Activated CD4-positive, alpha-beta T cell treated with anti-CD3 and anti-CD28 coated beads, Interleukin-2, amount 10 ng/mL, durations not matched to agents 7 days and 5 days (primary cell): ENCODE measurements around the gene CALHM3. TPM values are rescaled to one million over a fixed set of nuclear protein-coding genes. Genes with fewer than 3 reads are reported as not detected.
"Not testable (repeated sequence)": the region's sequence is repeated elsewhere in the genome, so short reads cannot be mapped to it uniquely, and the experiment has no call there.

ENCODE experiments used
- CTCF ChIA-PET: fragments of 350-600 bp; sonication (Branson Sonifier 250); formaldehyde crosslinking; loops from one replicate; lab custom pipeline; 2021; ENCODE audit warnings: antibody characterized with exemption; lab: Charles Lee
- POLR2A ChIA-PET: fragments of 350-600 bp; sonication (Branson Sonifier 250); formaldehyde crosslinking; loops from one replicate; lab custom pipeline; 2021; ENCODE audit warnings: antibody characterized with exemption; lab: Charles Lee
- DNase-seq: peaks from one replicate; pipeline ENCODE4 v3.0.0-alpha.2; 2020
- H3K27ac Mint-ChIP-seq: one replicate; pipeline ENCODE4 v1.8.0; 2021; ENCODE audit warnings: mild to moderate bottlenecking, moderate library complexity, mixed read lengths
- H3K27me3 Mint-ChIP-seq: one replicate; pipeline ENCODE4 v1.8.0; 2021; ENCODE audit warnings: mixed read lengths
- H3K36me3 Mint-ChIP-seq: one replicate; pipeline ENCODE4 v1.8.0; 2021; ENCODE audit warnings: low read depth, mixed read lengths
- H3K4me1 Mint-ChIP-seq: one replicate; pipeline ENCODE4 v1.8.0; 2021; ENCODE audit warnings: mixed read lengths
- H3K4me3 Mint-ChIP-seq: one replicate; pipeline ENCODE4 v1.8.0; 2021; ENCODE audit warnings: mild to moderate bottlenecking, moderate library complexity, mixed read lengths
- H3K9me3 Mint-ChIP-seq: one replicate; pipeline ENCODE4 v1.8.0; 2021; ENCODE audit warnings: mixed read lengths
- total RNA-seq, 2 experiments: library from RNA; stranded (reverse); gene quantifications; one replicate each; pipeline ENCODE4 v1.2.3, GENCODE V29; 2021

The CALHM3 gene
- total RNA-seq, 2 experiments from 2014 or later = 0.17 TPM; not detected in 1

GRCh38 chr10:103510791-103511752, 32.0 kb upstream of the CALHM3 start:
- DNase-seq = no peak
- CTCF ChIA-PET = interaction anchor here (0.5 kb wide), 1 partner anchor 378 kb away, joined by 3 read pairs; no protein-coding TSS in a partner anchor

GRCh38 chr10:103510046-103510685, 31.1 kb upstream of the CALHM3 start:
- Mint-ChIP-seq H3K9me3 (no peaks in the 10 kb centered on the region), H3K27me3 (peaks cover 23% of the 10 kb centered on the region), H3K4me3 (no peak overlapping the region), H3K27ac (no peak overlapping the region), H3K36me3 (no peaks in the 10 kb centered on the region), H3K4me1 (peaks cover under 1% of the 10 kb centered on the region)
- ChIA-PET POLR2A (no interaction called here), CTCF (interaction anchor here (1.1 to 1.2 kb wide), 3 partner anchors 14 to 54 kb away, joined by 3 to 5 read pairs (median 3); no protein-coding TSS in a partner anchor)
- DNase-seq = no peak

More at GRCh38 chr10:103510791-103511752, 32.0 kb upstream of the CALHM3 start:
- Mint-ChIP-seq H3K27me3 (peaks cover 18% of the 10 kb centered on the region), H3K4me1 (peaks cover 5% of the 10 kb centered on the region), H3K27ac (no peak overlapping the region), H3K36me3 (no peaks in the 10 kb centered on the region), H3K9me3 (no peaks in the 10 kb centered on the region), H3K4me3 (no peak overlapping the region)
- POLR2A ChIA-PET = no interaction called here

- no peaks in the 10 kb centered on the region for H3K9me3 Mint-ChIP-seq
- peaks cover 34% of the 10 kb centered on the region for H3K27me3 Mint-ChIP-seq
- H3K4me3 Mint-ChIP-seq = no peak overlapping the region
- DNase-seq = no peak
- no peak overlapping the region for H3K27ac Mint-ChIP-seq
- H3K4me1 Mint-ChIP-seq = peaks cover 13% of the 10 kb centered on the region
- H3K36me3 Mint-ChIP-seq = no peaks in the 10 kb centered on the region
- CTCF ChIA-PET = interaction anchor here (1.2 to 2.1 kb wide), 3 partner anchors 8 to 262 kb away, joined by 3 to 7 read pairs (median 3); partner anchors contain the start of gene RPEL1
- POLR2A ChIA-PET = no interaction called here
Measured at GRCh38 chr10:103507235-103508191, 28.5 kb upstream of the CALHM3 start.

GRCh38 chr10:103506061-103506460, 27.0 kb upstream of the CALHM3 start:
- H3K9me3 Mint-ChIP-seq = no peaks in the 10 kb centered on the region
- peaks cover 40% of the 10 kb centered on the region for H3K27me3 Mint-ChIP-seq
- POLR2A ChIA-PET = no interaction called here
- H3K27ac Mint-ChIP-seq = no peak overlapping the region
- CTCF ChIA-PET = interaction anchor here (1.7 to 2.1 kb wide), 2 partner anchors 10 to 20 kb away, joined by 6 to 7 read pairs; no protein-coding TSS in a partner anchor
- no peaks in the 10 kb centered on the region for H3K36me3 Mint-ChIP-seq
- peaks cover 14% of the 10 kb centered on the region for H3K4me1 Mint-ChIP-seq
- DNase-seq = no peak
- H3K4me3 Mint-ChIP-seq = no peak overlapping the region

GRCh38 chr10:103504181-103504783, 25.2 kb upstream of the CALHM3 start:
- no peak overlapping the region for H3K27ac Mint-ChIP-seq
- ChIA-PET CTCF (interaction anchor here (0.6 to 2.9 kb wide), 9 partner anchors 10 to 976 kb away, joined by 3 to 12 read pairs (median 4); partner anchors contain the start of gene NEURL1), POLR2A (no interaction called here)
- no peaks in the 10 kb centered on the region for H3K9me3 Mint-ChIP-seq
- no peak overlapping the region for H3K4me3 Mint-ChIP-seq
- H3K4me1 Mint-ChIP-seq = peaks cover 20% of the 10 kb centered on the region
- H3K36me3 Mint-ChIP-seq = no peaks in the 10 kb centered on the region
- H3K27me3 Mint-ChIP-seq = peaks cover 51% of the 10 kb centered on the region
- DNase-seq = peak; percentile 53

- H3K9me3 Mint-ChIP-seq, H3K27ac Mint-ChIP-seq, DNase-seq, POLR2A ChIA-PET, H3K36me3 Mint-ChIP-seq, H3K4me3 Mint-ChIP-seq: not testable (repeated sequence)
- Mint-ChIP-seq H3K4me1 (peaks cover 20% of the 10 kb centered on the region), H3K27me3 (peaks cover 56% of the 10 kb centered on the region)
- CTCF ChIA-PET = interaction anchor here (0.7 to 2.9 kb wide), 7 partner anchors 11 to 39 kb away, joined by 3 to 12 read pairs (median 4); partner anchors contain the start of gene NEURL1
Measured at GRCh38 chr10:103503777-103504176, 24.7 kb upstream of the CALHM3 start.

GRCh38 chr10:103502849-103503660, 24.0 kb upstream of the CALHM3 start:
- H3K27ac Mint-ChIP-seq = no peak overlapping the region
- peaks cover 20% of the 10 kb centered on the region for H3K4me1 Mint-ChIP-seq
- DNase-seq = no peak
- H3K36me3 Mint-ChIP-seq = no peaks in the 10 kb centered on the region
- H3K9me3 Mint-ChIP-seq = no peaks in the 10 kb centered on the region
- ChIA-PET CTCF (interaction anchor here (0.7 to 2.9 kb wide), 5 partner anchors 10 to 38 kb away, joined by 3 to 12 read pairs (median 7); partner anchors contain the start of gene NEURL1), POLR2A (no interaction called here)
- H3K27me3 Mint-ChIP-seq = peaks cover 57% of the 10 kb centered on the region
- H3K4me3 Mint-ChIP-seq = no peak overlapping the region

GRCh38 chr10:103501186-103501585, 22.1 kb upstream of the CALHM3 start:
- Mint-ChIP-seq H3K4me3 (no peak overlapping the region), H3K27me3 (peaks cover 62% of the 10 kb centered on the region), H3K27ac (no peak overlapping the region), H3K36me3 (no peaks in the 10 kb centered on the region), H3K4me1 (peaks cover 20% of the 10 kb centered on the region), H3K9me3 (no peaks in the 10 kb centered on the region)
- no peak for DNase-seq
- CTCF ChIA-PET = interaction anchor here (1.3 to 3.1 kb wide), 3 partner anchors 8 to 15 kb away, joined by 3 to 8 read pairs (median 5); partner anchors contain the start of gene NEURL1
- POLR2A ChIA-PET = no interaction called here

- DNase-seq = no peak
- H3K9me3 Mint-ChIP-seq = no peaks in the 10 kb centered on the region
Measured at GRCh38 chr10:103500481-103500880, 21.4 kb upstream of the CALHM3 start.

GRCh38 chr10:103499881-103500280, 20.8 kb upstream of the CALHM3 start:
- ChIA-PET POLR2A (no interaction called here), CTCF (interaction anchor here (0.5 to 3.1 kb wide), 5 partner anchors 9 to 43 kb away, joined by 3 to 8 read pairs (median 4); no protein-coding TSS in a partner anchor)
- Mint-ChIP-seq H3K27ac (no peak overlapping the region), H3K4me1 (peaks cover 20% of the 10 kb centered on the region), H3K4me3 (no peak overlapping the region), H3K27me3 (peaks cover 68% of the 10 kb centered on the region), H3K9me3 (no peaks in the 10 kb centered on the region), H3K36me3 (no peaks in the 10 kb centered on the region)
- no peak for DNase-seq

More at GRCh38 chr10:103500481-103500880, 21.4 kb upstream of the CALHM3 start:
- no peaks in the 10 kb centered on the region for H3K36me3 Mint-ChIP-seq
- ChIA-PET POLR2A (interaction anchor here (0.6 kb wide), 1 partner anchor 42 kb away, joined by 3 read pairs; no protein-coding TSS in a partner anchor), CTCF (interaction anchor here (1.3 to 3.1 kb wide), 3 partner anchors 8 to 15 kb away, joined by 3 to 8 read pairs (median 5); partner anchors contain the start of gene NEURL1)
- H3K27me3 Mint-ChIP-seq = peaks cover 63% of the 10 kb centered on the region
- H3K27ac Mint-ChIP-seq = no peak overlapping the region
- H3K4me3 Mint-ChIP-seq = no peak overlapping the region
- peaks cover 20% of the 10 kb centered on the region for H3K4me1 Mint-ChIP-seq
